ENCODE results near the gene TMEM97. TPM values are rescaled to one million over a fixed set of nuclear protein-coding genes. Genes with fewer than 3 reads are reported as not detected.

TMEM97 gene
- total RNA-seq, 2 experiments from 2014 or later: 62.5 to 62.7 TPM

- ChIA-PET POLR2A (interaction anchor here (1.1 to 1.7 kb wide), 2 partner anchors 13 to 14 kb away, joined by 3 to 15 read pairs; partner anchors contain the start of gene POLDIP2), CTCF (interaction anchor here (1.0 kb wide), 1 partner anchor 35 kb away, joined by 3 read pairs; no protein-coding TSS in a partner anchor)
Measured at GRCh38 chr17:28371245-28372202, 52.5 kb downstream of the TMEM97 start, which contains the start of gene SARM1. Gene SARM1, plus strand, starts transcription at chr17:28371694. Its CDS starts 339 bp downstream, at chr17:28372033.

GRCh38 chr17:28372203-28372944 lies 53.4 kb downstream of the TMEM97 start:
- ChIA-PET POLR2A (interaction anchor here (1.1 to 1.7 kb wide), 2 partner anchors 12 to 15 kb away, joined by 3 to 15 read pairs; partner anchors contain the start of gene POLDIP2), CTCF (interaction anchor here (1.0 kb wide), 1 partner anchor 34 kb away, joined by 3 read pairs; no protein-coding TSS in a partner anchor)

- CTCF ChIA-PET: interaction anchor here (1.0 kb wide), 1 partner anchor 34 kb away, joined by 3 read pairs; no protein-coding TSS in a partner anchor
- POLR2A ChIA-PET: no interaction called here
Measured at GRCh38 chr17:28372945-28373274, 53.9 kb downstream of the TMEM97 start.

Other genes starting within 250 kb of the TMEM97 start
- gene IFT20, start 16.3 kb downstream of the TMEM97 start, total RNA-seq: 10 to 100 TPM; 24.0 to 25.6 TPM
- gene TNFAIP1, start 16.6 kb downstream of the TMEM97 start, total RNA-seq: 10 to 100 TPM; 27.2 to 31.8 TPM
- gene POLDIP2, start 38.3 kb downstream of the TMEM97 start, total RNA-seq: 100 to 1,000 TPM; 128 to 133 TPM
- not detected for gene SEBOX, start 46.0 kb downstream of the TMEM97 start, total RNA-seq
- under 1 TPM; 0.13 to 0.38 TPM for gene VTN, start 51.1 kb downstream of the TMEM97 start, total RNA-seq
- gene SARM1, start 52.5 kb downstream of the TMEM97 start, total RNA-seq: 10 to 100 TPM; 34.8 to 35.3 TPM
- gene SLC46A1, start 87.0 kb downstream of the TMEM97 start, total RNA-seq: 1 to 10 TPM; 6.6 to 6.7 TPM
- not detected for gene SLC13A2, start 154.4 kb downstream of the TMEM97 start, total RNA-seq
- gene FOXN1, start 187.1 kb downstream of the TMEM97 start, total RNA-seq: not detected
- gene UNC119, start 233.4 kb downstream of the TMEM97 start, total RNA-seq: 10 to 100 TPM; 27.8 to 35.8 TPM

Measured in activated CD8-positive, alpha-beta memory T cell treated with anti-CD3 and anti-CD28 coated beads for 36 hours (primary cell).